AG04450 (cell line): ENCODE measurements around the gene CNOT6. TPM values are rescaled to one million over a fixed set of nuclear protein-coding genes. Genes with fewer than 3 reads are reported as not detected.

Experiments
- CTCF ChIA-PET: fragments of 300-600, 350-600 bp; formaldehyde crosslinking; extraction: SDS; loops from one replicate; lab custom pipeline; 2022; ENCODE audit warnings: antibody characterized with exemption, inconsistent platforms; lab: Charles Lee
- POLR2A ChIA-PET: fragments of 350-600 bp; formaldehyde crosslinking; extraction: SDS; loops from one replicate; lab custom pipeline; 2021; ENCODE audit warnings: antibody characterized with exemption, inconsistent platforms; lab: Yijun Ruan, JAX
- DNase-seq: peaks from one replicate; pipeline ENCODE4 v3.0.0-alpha.2; 2011; ENCODE audit warnings: low read depth, low spot score
- H3K27ac ChIP-seq: one replicate; pipeline ENCODE4 v1.5.1; 2012; ENCODE audit warnings: low read depth, low read length, control low read depth
- H3K27me3 ChIP-seq: one replicate; pipeline ENCODE4 v1.6.0; 2012; ENCODE audit warnings: low read length; ENCODE audit not compliant: control insufficient read depth, insufficient read depth
- H3K4me3 ChIP-seq: 2 replicates; pipeline ENCODE4 v1.5.1; 2011; ENCODE audit warnings: mild to moderate bottlenecking, low read depth, low read length, control low read depth
- H3K9me3 ChIP-seq: 2 replicates; pipeline ENCODE4 v1.5.1; 2012; ENCODE audit warnings: low read length; ENCODE audit not compliant: control insufficient read depth, insufficient read depth
- CTCF ChIP-seq: IDR thresholded peaks from 2 replicates; pipeline ENCODE4 v1.5.1; 2011; ENCODE audit warnings: low read depth, low read length, control low read depth, inconsistent platforms
- polyA plus RNA-seq: library from polyadenylated mRNA; depleted of rRNA; stranded (reverse); fragments of >200 nt; gene quantifications from 2 replicates; pipeline ENCODE4 v1.2.3, GENCODE V29; 2011

CNOT6 gene
- polyA plus RNA-seq, 1 experiment: 21.5 TPM

- H3K27me3 ChIP-seq: no peaks in the 10 kb centered on the region
- no peak for TF ChIP-seq CTCF
- POLR2A ChIA-PET: no interaction called here
- DNase-seq: no peak
- no peak overlapping the region for H3K4me3 ChIP-seq
- H3K9me3 ChIP-seq: peaks cover 12% of the 10 kb centered on the region; the same call in 1 of the 2 replicates
- no peak overlapping the region for H3K27ac ChIP-seq
- CTCF ChIA-PET: no interaction called here
Observed at GRCh38 chr5:180620014-180620413, 125.8 kb downstream of the CNOT6 start.

DNA sequence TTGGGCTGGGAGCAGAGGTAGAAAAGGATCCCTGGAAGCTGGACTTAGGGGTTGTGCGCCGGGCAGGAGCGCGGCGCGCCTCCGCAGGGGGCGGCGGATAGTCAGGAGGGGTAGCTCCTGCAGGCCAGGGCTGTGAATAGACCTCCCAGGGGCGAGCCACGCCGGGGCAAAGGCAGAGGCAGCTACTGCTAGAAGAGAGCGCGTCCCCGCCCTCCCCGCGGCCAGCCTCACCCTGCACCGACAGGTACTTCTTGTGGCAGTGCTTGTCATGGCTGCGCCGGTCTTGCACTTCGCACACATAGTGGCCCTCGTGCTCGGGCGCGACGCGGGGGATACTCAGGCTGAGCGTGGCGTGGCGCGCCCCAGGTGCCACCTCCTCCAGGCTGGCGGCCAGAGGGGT is 127.1 kb downstream of the CNOT6 start:
- CTCF ChIA-PET: no interaction called here

DNA sequence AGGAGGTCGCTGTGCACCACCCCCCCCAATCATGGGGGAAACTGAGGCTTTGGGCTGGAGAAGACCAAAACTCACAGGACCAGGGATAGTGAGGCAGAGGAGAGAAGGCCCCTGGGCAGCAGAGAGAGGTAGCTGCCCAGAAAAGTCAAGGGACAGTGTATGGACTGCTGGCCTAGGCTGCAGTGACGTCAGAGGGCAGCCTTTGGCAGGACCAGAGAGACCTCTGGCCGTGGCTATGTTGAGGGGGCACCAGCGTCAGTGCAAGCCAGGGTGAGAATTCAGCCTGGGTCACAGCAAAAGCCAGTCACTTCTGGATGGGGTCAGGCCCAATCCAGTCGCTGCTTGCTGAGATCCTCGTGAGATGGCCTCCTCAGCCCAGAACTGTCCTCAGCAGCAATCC is 128.7 kb downstream of the CNOT6 start:
- TF ChIP-seq CTCF: no peak
- POLR2A ChIA-PET: no interaction called here
- peaks cover 2% of the 10 kb centered on the region for H3K27me3 ChIP-seq
- DNase-seq: no peak
- H3K27ac ChIP-seq: no peak overlapping the region
- peaks cover 12% of the 10 kb centered on the region; the same call in 1 of the 2 replicates for H3K9me3 ChIP-seq
- H3K4me3 ChIP-seq: no peak overlapping the region
- CTCF ChIA-PET: interaction anchor here (1.2 kb wide), 1 partner anchor 17 kb away, joined by 3 read pairs; no protein-coding TSS in a partner anchor

More for the DNA sequence above, 127.1 kb downstream of the CNOT6 start:
- TF ChIP-seq CTCF: no peak
- H3K27ac ChIP-seq: no peak overlapping the region
- POLR2A ChIA-PET: no interaction called here
- DNase-seq: no peak
- H3K27me3 ChIP-seq: no peaks in the 10 kb centered on the region
- H3K4me3 ChIP-seq: no peak overlapping the region
- peaks cover 12% of the 10 kb centered on the region; the same call in 1 of the 2 replicates for H3K9me3 ChIP-seq

DNA sequence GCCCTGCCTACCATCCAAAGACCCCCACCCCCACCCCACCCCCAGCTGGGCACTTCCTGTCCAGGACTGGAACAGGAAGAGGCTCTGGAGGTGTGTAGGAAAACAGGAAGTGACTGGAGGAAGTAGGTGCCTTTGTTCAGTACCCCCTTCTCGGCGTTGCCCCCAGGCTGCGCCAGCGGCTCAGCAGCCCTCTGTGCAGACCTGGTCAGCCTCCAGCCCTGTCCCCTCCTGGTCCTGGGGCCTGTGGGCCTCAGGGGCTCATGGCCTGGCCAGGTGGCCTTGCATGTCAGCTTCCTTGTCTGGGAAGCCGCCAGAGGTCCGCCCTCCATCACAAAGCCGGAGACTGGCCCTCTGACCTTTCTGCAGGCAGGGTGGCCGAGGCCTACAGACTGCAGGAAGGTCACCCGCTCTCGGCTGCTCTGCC is 129.2 kb downstream of the CNOT6 start:
- DNase-seq: no peak
- no peak for TF ChIP-seq CTCF
- ChIA-PET POLR2A (no interaction called here), CTCF (no interaction called here)
- Histone ChIP-seq H3K4me3 (no peak overlapping the region), H3K27me3 (peaks cover 4% of the 10 kb centered on the region), H3K27ac (no peak overlapping the region), H3K9me3 (peaks cover 12% of the 10 kb centered on the region; the same call in 1 of the 2 replicates)

DNA sequence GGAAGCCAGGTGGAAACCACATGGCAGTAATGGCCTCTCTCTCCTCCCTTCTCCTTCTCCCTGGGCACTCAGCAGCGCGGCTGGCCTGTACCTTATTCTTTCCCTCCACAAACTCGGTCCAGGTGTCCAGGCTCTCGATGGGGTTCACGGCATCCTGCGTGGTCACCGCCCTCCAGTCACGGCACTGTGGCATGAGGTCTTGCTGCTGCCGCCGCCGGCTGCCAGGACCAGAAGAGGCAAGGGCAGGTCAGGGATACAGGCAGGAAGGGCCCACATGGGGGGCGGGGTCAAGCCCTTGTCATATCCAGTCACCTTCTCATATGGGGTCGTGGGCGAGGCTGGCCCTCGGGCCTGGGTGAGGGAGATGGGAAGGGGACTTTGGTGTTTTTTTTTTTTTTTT is 129.7 kb downstream of the CNOT6 start:
- Histone ChIP-seq H3K4me3 (no peak overlapping the region), H3K9me3 (peaks cover 12% of the 10 kb centered on the region; the same call in 1 of the 2 replicates), H3K27me3 (peaks cover 4% of the 10 kb centered on the region), H3K27ac (no peak overlapping the region)
- DNase-seq: no peak
- TF ChIP-seq CTCF: no peak
- ChIA-PET CTCF (no interaction called here), POLR2A (no interaction called here)
